Esophagus squamous epithelium (tissue), 5 donors: ENCODE results near the gene ECEL1. TPM values are rescaled to one million over a fixed set of nuclear protein-coding genes. Genes with fewer than 3 reads are reported as not detected.

ENCODE experiments used
- DNase-seq: peaks from one replicate; lab custom pipeline; 2025; lab: John Stamatoyannopoulos, UW
- H3K27ac ChIP-seq, 4 donors: fragments of 200-600 bp; sonication (generic); one replicate each; pipeline ENCODE4 v1.5.1; 2016 to 2019; ENCODE audit warnings: mild to moderate bottlenecking in 1 of 4
- H3K27me3 ChIP-seq, 4 donors: fragments of 200-600 bp; sonication (generic); 1 replicate in 3 of 4; 2 replicates in 1 of 4; pipeline versions ENCODE4 v1.5.1 to v1.6.0; 2017 to 2021; ENCODE audit warnings: antibody characterized with exemption in 1 of 4
- H3K36me3 ChIP-seq, 3 donors: fragments of 200-600 bp; sonication (generic); one replicate each; pipeline ENCODE4 v1.5.1; 2016 to 2019
- H3K4me1 ChIP-seq, 3 donors: fragments of 200-600 bp; sonication (generic); one replicate each; pipeline ENCODE4 v1.5.1; 2017 to 2019
- H3K4me3 ChIP-seq, 4 donors: fragments of 200-600 bp; sonication (generic); 1 replicate in 3 of 4; 2 replicates in 1 of 4; pipeline ENCODE4 v1.5.1; 2016 to 2019; ENCODE audit warnings: mild to moderate bottlenecking in 2 of 4, moderate library complexity in 1 of 4
- H3K9me3 ChIP-seq, 3 donors: fragments of 200-600 bp; sonication (generic); one replicate each; pipeline ENCODE4 v1.5.1; 2016 to 2019
- POLR2A ChIP-seq, 4 donors: fragments of 450-650 bp; IDR thresholded peaks; one replicate each; pipeline ENCODE4 v1.6.1; 2017; ENCODE audit warnings: antibody characterized with exemption in 4 of 4, mild to moderate bottlenecking in 4 of 4, moderate library complexity in 3 of 4
- WGBS, 2 donors: methylation state at CpG; one replicate each; pipeline ENCODE4 v1.1.5; 2018; 5-methylcytosine and 5-hydroxymethylcytosine counted together
- intact Hi-C: fragments of 100-400 bp; cut with DNase I; formaldehyde crosslinking; loops from one replicate; pipeline ENCODE4 v1.15.0; 2022
- total RNA-seq, 4 donors: library from RNA; depleted of rRNA; stranded (reverse); fragments of >200 nt; gene quantifications; one replicate each; pipeline ENCODE4 v1.1.0, GENCODE V29; 2016
- TF ChIP-seq, protein P1 (sequence below), 6 experiments: fragments of 450-650 bp in 4 of 6; fragments of 200-600 bp in 2 of 6; sonication (generic) in 2 of 6; IDR thresholded peaks; one replicate each; pipeline ENCODE4 v1.5.1; 2016 to 2019; ENCODE audit warnings: antibody characterized with exemption in 6 of 6, mild to moderate bottlenecking in 4 of 6, moderate library complexity in 4 of 6
- donor health status: DM: yes; HTN: yes; CAD: no.

Gene ECEL1
- total RNA-seq, 4 donors from 2014 or later: 0.19 TPM; not detected in 3

DNA sequence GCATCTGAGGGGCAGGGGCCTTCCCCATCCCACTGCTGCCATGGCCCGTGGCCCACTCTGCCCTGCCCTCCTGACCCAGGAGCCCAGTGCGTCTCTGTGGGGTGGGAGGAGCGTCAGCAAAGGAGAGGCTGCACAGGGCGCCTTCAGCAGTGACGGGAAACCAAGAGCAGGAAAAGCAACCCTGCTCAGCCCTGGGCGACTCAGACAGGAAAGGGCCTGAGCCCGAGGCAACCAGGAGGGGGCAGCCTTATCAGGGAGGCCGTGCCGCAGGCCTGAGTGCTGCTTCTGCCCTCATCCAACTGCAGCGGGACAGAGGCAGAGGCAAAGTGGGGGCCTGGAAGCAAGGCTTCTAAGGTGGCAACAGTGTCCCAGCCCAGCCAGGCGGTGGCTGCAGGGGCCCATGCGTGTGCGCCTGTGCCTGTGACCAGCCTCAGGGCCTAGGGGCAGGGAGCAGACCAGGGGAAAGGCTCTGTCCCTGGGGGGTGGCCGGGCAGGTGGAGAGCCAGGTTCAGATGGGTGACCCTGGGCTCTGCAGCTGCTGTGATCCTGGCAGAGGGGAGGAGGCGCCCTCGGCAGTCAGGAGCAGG lies 54.9 kb downstream of the ECEL1 start:
- Histone ChIP-seq H3K4me3 (no peak overlapping the region), H3K27ac (no peak overlapping the region), H3K36me3 (no peaks in the 10 kb centered on the region), H3K4me1 (no peaks in the 10 kb centered on the region), H3K27me3 (peaks cover 0 to 20% (median 0%) of the 10 kb centered on the region in 4 donors), H3K9me3 (no peaks in the 10 kb centered on the region)
- no peak for DNase-seq
- intact Hi-C loops: loop anchor here (10.0 kb wide), 1 partner anchor 528 kb away; no protein-coding TSS in a partner anchor
- no peak for TF ChIP-seq POLR2A (IDR thresholded peaks at IDR 0.05)
- TF ChIP-seq, protein P1, sequence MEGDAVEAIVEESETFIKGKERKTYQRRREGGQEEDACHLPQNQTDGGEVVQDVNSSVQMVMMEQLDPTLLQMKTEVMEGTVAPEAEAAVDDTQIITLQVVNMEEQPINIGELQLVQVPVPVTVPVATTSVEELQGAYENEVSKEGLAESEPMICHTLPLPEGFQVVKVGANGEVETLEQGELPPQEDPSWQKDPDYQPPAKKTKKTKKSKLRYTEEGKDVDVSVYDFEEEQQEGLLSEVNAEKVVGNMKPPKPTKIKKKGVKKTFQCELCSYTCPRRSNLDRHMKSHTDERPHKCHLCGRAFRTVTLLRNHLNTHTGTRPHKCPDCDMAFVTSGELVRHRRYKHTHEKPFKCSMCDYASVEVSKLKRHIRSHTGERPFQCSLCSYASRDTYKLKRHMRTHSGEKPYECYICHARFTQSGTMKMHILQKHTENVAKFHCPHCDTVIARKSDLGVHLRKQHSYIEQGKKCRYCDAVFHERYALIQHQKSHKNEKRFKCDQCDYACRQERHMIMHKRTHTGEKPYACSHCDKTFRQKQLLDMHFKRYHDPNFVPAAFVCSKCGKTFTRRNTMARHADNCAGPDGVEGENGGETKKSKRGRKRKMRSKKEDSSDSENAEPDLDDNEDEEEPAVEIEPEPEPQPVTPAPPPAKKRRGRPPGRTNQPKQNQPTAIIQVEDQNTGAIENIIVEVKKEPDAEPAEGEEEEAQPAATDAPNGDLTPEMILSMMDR (IDR thresholded peaks at IDR 0.05): peak in 1 of 6 experiments; percentile 17
- WGBS, 2 donors: 60 to 82% methylated on average over 1 to 9 of the region's 16 CpGs

DNA sequence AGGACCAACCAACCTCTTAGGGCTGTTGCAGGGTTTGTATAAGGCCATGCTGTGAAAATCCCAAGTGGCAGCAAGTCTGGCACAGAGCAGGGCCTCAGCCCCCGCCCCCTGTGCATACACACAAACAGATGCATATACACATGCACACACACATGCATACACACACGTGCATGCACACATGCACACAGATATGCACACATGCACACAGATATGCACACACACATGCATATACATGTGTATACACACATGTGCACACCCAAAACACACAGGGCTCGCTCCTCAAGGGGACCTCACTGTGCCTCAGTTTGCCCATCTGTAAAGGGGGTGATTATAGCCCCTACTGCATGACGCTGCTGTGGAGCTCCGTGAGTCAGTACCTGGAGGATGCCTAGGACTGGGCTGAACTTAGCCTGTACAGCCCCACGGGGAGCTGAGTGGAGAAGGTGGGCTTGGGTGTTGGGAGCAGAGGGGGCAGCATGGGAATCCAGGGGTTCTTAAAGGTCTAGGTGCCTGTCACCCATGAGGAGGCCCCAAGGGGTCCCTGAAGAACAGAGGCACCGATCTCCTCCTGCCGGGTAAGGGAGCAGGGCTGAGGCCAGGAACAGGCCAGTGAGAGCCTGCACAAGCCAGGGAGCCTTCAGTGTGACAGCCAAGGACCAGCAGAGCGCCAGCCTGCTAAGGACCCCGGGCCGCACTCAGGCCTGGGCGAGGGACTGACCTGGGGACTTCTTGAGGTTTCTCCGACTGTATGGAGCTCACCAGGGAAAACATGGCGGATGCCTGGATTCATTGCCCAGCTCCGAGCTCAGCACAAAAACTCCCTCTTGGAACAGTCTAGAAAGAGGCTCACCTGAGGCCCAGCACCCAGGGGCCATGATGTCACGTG lies 55.7 kb downstream of the ECEL1 start:
- intact Hi-C loops: loop anchor here (10.0 kb wide), 1 partner anchor 527 kb away; no protein-coding TSS in a partner anchor
- H3K36me3 ChIP-seq: no peaks in the 10 kb centered on the region
- DNase-seq: no peak
- H3K4me1 ChIP-seq: no peaks in the 10 kb centered on the region
- no peaks in the 10 kb centered on the region for H3K9me3 ChIP-seq
- H3K27me3 ChIP-seq: peaks cover 0 to 23% (median 0%) of the 10 kb centered on the region in 4 donors
- WGBS, 2 donors: 83 to 87% methylated on average over 5 to 12 of the region's 16 CpGs
- no peak for TF ChIP-seq POLR2A (IDR thresholded peaks at IDR 0.05)
- TF ChIP-seq, protein P1 (IDR thresholded peaks at IDR 0.05): no peak
- H3K4me3 ChIP-seq: no peak overlapping the region
- H3K27ac ChIP-seq: no peak overlapping the region

Other genes with a start within 250 kb of the ECEL1 start
- not detected for gene ALPP, start 109.1 kb downstream of the ECEL1 start, total RNA-seq
- gene ALPG, start 81.0 kb downstream of the ECEL1 start, total RNA-seq: not detected
- not detected for gene ALPI, start 31.7 kb downstream of the ECEL1 start, total RNA-seq
- not detected for gene PRSS56, start 32.6 kb upstream of the ECEL1 start, total RNA-seq
- gene CHRND, start 38.3 kb upstream of the ECEL1 start, total RNA-seq: not detected
- not detected for gene CHRNG, start 51.9 kb upstream of the ECEL1 start, total RNA-seq
- 1 to 10 TPM; 1.2 to 7.1 (median 3.2) TPM for gene TIGD1, start 62.7 kb upstream of the ECEL1 start, total RNA-seq
- gene EIF4E2, start 62.9 kb upstream of the ECEL1 start, total RNA-seq: 10 to 100 TPM; 34.7 to 81.3 (median 58.0) TPM
- gene EFHD1, start 145.8 kb upstream of the ECEL1 start, total RNA-seq: 10 to 100 TPM in 1 of 4 donors, 1 to 10 TPM in 2, under 1 TPM in 1; 0.30 to 10.1 (median 2.3) TPM
- gene GIGYF2, start 209.5 kb upstream of the ECEL1 start, total RNA-seq: 10 to 100 TPM; 48.7 to 79.0 (median 62.0) TPM